Neural cell (in vitro differentiated cells): ENCODE data around the gene SOCS3. TPM values are rescaled to one million over a fixed set of nuclear protein-coding genes. Genes with fewer than 3 reads are reported as not detected.

Source experiments
- H2AFZ ChIP-seq: fragments of 200-600, 300-800 bp; sonication (generic), shearing (Covaris generic); 2 replicates; pipeline ENCODE4 v1.6.0; 2014; ENCODE audit warnings: low read depth, mild to moderate bottlenecking, antibody characterized with exemption, low read length, moderate library complexity
- H3F3A ChIP-seq: fragments of 200-600 bp; shearing (Covaris generic); 2 replicates; pipeline ENCODE4 v1.6.1; 2016; ENCODE audit warnings: mild to moderate bottlenecking, moderate library complexity, mixed read lengths, antibody characterized with exemption, low read length; ENCODE audit not compliant: insufficient read depth, poor library complexity, severe bottlenecking
- H3K27ac ChIP-seq: fragments of 200-600, 300-800 bp; sonication (generic), shearing (Covaris generic); 2 replicates; pipeline ENCODE4 v1.5.1; 2014; ENCODE audit warnings: mild to moderate bottlenecking, low read length, moderate library complexity
- H3K27me3 ChIP-seq: fragments of 300-800, 200-600 bp; sonication (generic), shearing (Covaris generic); 2 replicates; pipeline ENCODE4 v1.6.0; 2014; ENCODE audit warnings: mild to moderate bottlenecking, low read depth, low read length, moderate library complexity; ENCODE audit not compliant: insufficient read depth
- H3K36me3 ChIP-seq: fragments of 300-800, 200-600 bp; sonication (generic), shearing (Covaris generic); 2 replicates; pipeline ENCODE4 v1.5.1; 2014; ENCODE audit warnings: mild to moderate bottlenecking, antibody characterized with exemption, low read length, moderate library complexity; ENCODE audit not compliant: insufficient read depth
- H3K4me2 ChIP-seq: fragments of 300-800, 200-600 bp; sonication (generic), shearing (Covaris generic); 2 replicates; pipeline ENCODE4 v1.6.0; 2014; ENCODE audit warnings: mild to moderate bottlenecking, low read length
- H3K4me3 ChIP-seq: fragments of 300-800, 200-600 bp; sonication (generic), shearing (Covaris generic); 2 replicates; pipeline ENCODE4 v1.5.1; 2014; ENCODE audit warnings: mild to moderate bottlenecking, low read length, moderate library complexity
- H3K79me2 ChIP-seq: fragments of 200-600 bp; shearing (Covaris generic); replicated peaks from 2 replicates; pipeline ENCODE4 v1.6.0; 2014; ENCODE audit warnings: mild to moderate bottlenecking, low read length, moderate library complexity; ENCODE audit not compliant: insufficient read depth
- H3K9ac ChIP-seq: fragments of 300-800, 200-600 bp; sonication (generic), shearing (Covaris generic); 2 replicates; pipeline ENCODE4 v1.6.1; 2016; ENCODE audit warnings: mild to moderate bottlenecking, low read length, mixed read lengths
- H3K9me2 ChIP-seq: fragments of 200-600 bp; shearing (Covaris generic); 2 replicates; pipeline ENCODE4 v1.6.1; 2016; ENCODE audit warnings: mild to moderate bottlenecking, low read length, mixed read lengths; ENCODE audit not compliant: insufficient read depth
- H3K9me3 ChIP-seq: fragments of 200-600, 300-800 bp; sonication (generic), shearing (Covaris generic); 2 replicates; pipeline ENCODE4 v1.6.1; 2016; ENCODE audit warnings: mild to moderate bottlenecking, mixed run types, low read length, moderate library complexity, mixed read lengths
- H4K20me1 ChIP-seq: fragments of 200-600 bp; shearing (Covaris generic); 2 replicates; pipeline ENCODE4 v1.6.1; 2016; ENCODE audit warnings: mild to moderate bottlenecking, mixed run types; ENCODE audit not compliant: insufficient read depth
- CTCF ChIP-seq: fragments of 450-650 bp; IDR thresholded peaks from 2 replicates; pipeline ENCODE4 v1.5.1; 2014; ENCODE audit warnings: antibody characterized with exemption, mild to moderate bottlenecking, moderate library complexity; ENCODE audit not compliant: poor library complexity, severe bottlenecking
- EP300 ChIP-seq: fragments of 450-650 bp; conservative IDR thresholded peaks from 2 replicates; pipeline ENCODE4 v1.6.1; 2014; ENCODE audit warnings: antibody characterized with exemption, mild to moderate bottlenecking, moderate library complexity; ENCODE audit not compliant: poor library complexity, severe bottlenecking
- EZH2 ChIP-seq: fragments of 200-600, 300-800 bp; shearing (Covaris generic), sonication (generic); IDR thresholded peaks from 2 replicates; pipeline ENCODE4 v1.6.1; 2014; ENCODE audit warnings: antibody characterized with exemption, low read length, borderline replicate concordance, mild to moderate bottlenecking; ENCODE audit not compliant: insufficient read depth, poor library complexity, severe bottlenecking
- MXI1 ChIP-seq: fragments of 450-650 bp; conservative IDR thresholded peaks from 2 replicates; pipeline ENCODE4 v1.6.1; 2014; ENCODE audit warnings: antibody characterized with exemption, mild to moderate bottlenecking; ENCODE audit not compliant: poor library complexity, severe bottlenecking
- POLR2AphosphoS5 ChIP-seq: IDR thresholded peaks from 2 replicates; pipeline ENCODE4 v1.6.1; 2012
- RAD21 ChIP-seq: fragments of 450-650 bp; conservative IDR thresholded peaks from 2 replicates; pipeline ENCODE4 v1.6.1; 2014; ENCODE audit warnings: antibody characterized with exemption, mild to moderate bottlenecking, moderate library complexity
- REST ChIP-seq: IDR thresholded peaks from 2 replicates; pipeline ENCODE4 v1.6.1; 2012; ENCODE audit warnings: borderline replicate concordance
- SMC3 ChIP-seq: fragments of 450-650 bp; conservative IDR thresholded peaks from 2 replicates; pipeline ENCODE4 v1.6.1; 2014; ENCODE audit warnings: antibody characterized with exemption, mild to moderate bottlenecking, moderate library complexity; ENCODE audit not compliant: poor library complexity
- TAF1 ChIP-seq: IDR thresholded peaks from 2 replicates; pipeline ENCODE4 v1.6.1; 2012; ENCODE audit warnings: low read depth
- polyA plus RNA-seq: library from polyadenylated mRNA; depleted of rRNA; stranded (reverse); fragments of >200 nt; gene quantifications from 2 replicates; pipeline ENCODE4 v1.2.3, GENCODE V29; 2014

The SOCS3 gene
- polyA plus RNA-seq, 1 donor from 2014 or later = 5.4 TPM

GRCh38 chr17:78359321-78359996 is 418 bp downstream of the SOCS3 start:
- H3K36me3 ChIP-seq = no peaks in the 10 kb centered on the region

More at GRCh38 chr17:78359321-78359996, 418 bp downstream of the SOCS3 start:
- H3K4me2 ChIP-seq = peak overlapping the region; percentile 25
- H3K9ac ChIP-seq = peak overlapping the region; percentile 76
- no peaks in the 10 kb centered on the region for H3F3A ChIP-seq
- TF ChIP-seq EZH2 (no peak), MXI1 (peak; percentile 22), CTCF (no peak), RAD21 (no peak), TAF1 (no peak), POLR2AphosphoS5 (no peak), EP300 (no peak), REST (peak; percentile 89), SMC3 (no peak)
- H3K27me3 ChIP-seq = no peaks in the 10 kb centered on the region
- H3K4me3 ChIP-seq = peak overlapping the region; percentile 92
- H2AFZ ChIP-seq = no peak overlapping the region
- peak overlapping the region; percentile 51 for H3K27ac ChIP-seq
- H3K79me2 ChIP-seq = peaks cover 21% of the 10 kb centered on the region
- no peaks in the 10 kb centered on the region for H3K9me2 ChIP-seq
- H4K20me1 ChIP-seq = peaks cover 8% of the 10 kb centered on the region
- H3K9me3 ChIP-seq = no peaks in the 10 kb centered on the region
